DOHH2 (cell line): ENCODE measurements around the gene CFAP58.

ENCODE experiments used
- H3F3A ChIP-seq: fragments of 200-600 bp; sonication (generic), shearing (Covaris generic); 2 replicates; pipeline ENCODE4 v1.6.0; 2016; ENCODE audit warnings: antibody characterized with exemption, mild to moderate bottlenecking; ENCODE audit not compliant: control insufficient read depth, insufficient read depth
- H3K27ac ChIP-seq: fragments of 200-600 bp; sonication (generic); 2 replicates; pipeline ENCODE4 v1.5.1; 2014; ENCODE audit warnings: low read depth, mild to moderate bottlenecking, low read length, moderate library complexity
- H3K27me3 ChIP-seq: fragments of 200-600 bp; sonication (generic); 2 replicates; pipeline ENCODE4 v1.6.1; 2014; ENCODE audit warnings: mild to moderate bottlenecking, low read length, mixed read lengths; ENCODE audit not compliant: control insufficient read depth
- H3K36me3 ChIP-seq: fragments of 200-600 bp; sonication (generic); 2 replicates; pipeline ENCODE4 v1.6.1; 2014; ENCODE audit warnings: mild to moderate bottlenecking, low read length, moderate library complexity, mixed read lengths; ENCODE audit not compliant: control insufficient read depth
- H3K4me1 ChIP-seq: fragments of 200-600 bp; sonication (generic); 2 replicates; pipeline ENCODE4 v1.6.1; 2014; ENCODE audit warnings: mild to moderate bottlenecking, low read length, mixed read lengths; ENCODE audit not compliant: control insufficient read depth
- H3K4me2 ChIP-seq: fragments of 200-600 bp; sonication (generic); 2 replicates; pipeline ENCODE4 v1.6.0; 2014; ENCODE audit warnings: mild to moderate bottlenecking, low read length, moderate library complexity
- H3K4me3 ChIP-seq: fragments of 200-600 bp; sonication (generic); 2 replicates; pipeline ENCODE4 v1.5.1; 2014; ENCODE audit warnings: mild to moderate bottlenecking, low read length, mixed read lengths
- H3K79me2 ChIP-seq: fragments of 200-600 bp; sonication (generic); 2 replicates; pipeline ENCODE4 v1.6.1; 2014; ENCODE audit warnings: mild to moderate bottlenecking, low read length, mixed read lengths; ENCODE audit not compliant: control insufficient read depth
- H3K9me2 ChIP-seq: fragments of 200-600 bp; sonication (generic); replicated peaks from 2 replicates; pipeline ENCODE4 v1.6.1; 2014; ENCODE audit warnings: mild to moderate bottlenecking, low read length, mixed read lengths; ENCODE audit not compliant: control insufficient read depth
- H3K9me3 ChIP-seq: fragments of 200-600 bp; sonication (generic); 2 replicates; pipeline ENCODE4 v1.6.1; 2014; ENCODE audit warnings: antibody characterized with exemption, low read length, mixed read lengths; ENCODE audit not compliant: control insufficient read depth, insufficient read depth
- H4K20me1 ChIP-seq: fragments of 200-600 bp; sonication (generic); 2 replicates; pipeline ENCODE4 v1.6.0; 2014; ENCODE audit warnings: low read depth, mild to moderate bottlenecking, antibody characterized with exemption, low read length, moderate library complexity; ENCODE audit not compliant: control insufficient read depth, insufficient read depth
- EZH2phosphoT487 ChIP-seq: fragments of 200-600 bp; sonication (generic); IDR thresholded peaks from 2 replicates; pipeline ENCODE4 v1.6.1; 2017; ENCODE audit warnings: borderline replicate concordance, mild to moderate bottlenecking, antibody characterized with exemption, low read length, moderate library complexity, mixed read lengths
- TF ChIP-seq, protein P1 (sequence below): fragments of 200-600 bp; sonication (generic); IDR thresholded peaks from one replicate; pipeline ENCODE4 v1.5.1; 2014; ENCODE audit warnings: antibody characterized with exemption, mild to moderate bottlenecking, low read depth, low read length; ENCODE audit not compliant: poor library complexity, severe bottlenecking

The CFAP58 gene

DNA sequence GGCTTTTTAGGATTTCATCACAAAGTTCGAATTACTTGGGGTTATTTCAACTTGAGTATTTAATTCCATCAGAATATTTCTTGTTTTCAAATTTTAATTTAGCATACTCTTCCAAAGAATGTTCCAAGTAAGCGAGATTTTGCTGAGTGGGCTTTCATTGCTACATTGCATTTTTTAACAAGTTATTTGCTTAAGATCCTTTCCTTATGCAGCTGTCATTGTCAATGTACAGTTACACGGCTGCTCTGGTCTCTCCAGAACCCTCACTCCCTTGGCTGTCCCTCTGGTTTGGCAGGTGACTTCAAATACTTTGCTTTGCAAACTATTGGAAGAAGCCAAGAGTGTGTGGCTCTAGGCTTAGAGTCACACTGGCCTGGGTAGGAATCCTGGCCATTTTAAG, 80.0 kb downstream of the CFAP58 start:
- Histone ChIP-seq H3K9me2 (no peaks in the 10 kb centered on the region), H3K9me3 (no peaks in the 10 kb centered on the region), H3K36me3 (no peaks in the 10 kb centered on the region), H3K27me3 (peaks cover 3% of the 10 kb centered on the region; the same call in 1 of the 2 replicates), H3K4me3 (no peak overlapping the region), H3K4me2 (no peak overlapping the region), H3K27ac (no peak overlapping the region), H4K20me1 (no peaks in the 10 kb centered on the region), H3K4me1 (no peaks in the 10 kb centered on the region), H3F3A (no peaks in the 10 kb centered on the region), H3K79me2 (no peaks in the 10 kb centered on the region)
- TF ChIP-seq EZH2phosphoT487: no peak
- TF ChIP-seq, protein P1, sequence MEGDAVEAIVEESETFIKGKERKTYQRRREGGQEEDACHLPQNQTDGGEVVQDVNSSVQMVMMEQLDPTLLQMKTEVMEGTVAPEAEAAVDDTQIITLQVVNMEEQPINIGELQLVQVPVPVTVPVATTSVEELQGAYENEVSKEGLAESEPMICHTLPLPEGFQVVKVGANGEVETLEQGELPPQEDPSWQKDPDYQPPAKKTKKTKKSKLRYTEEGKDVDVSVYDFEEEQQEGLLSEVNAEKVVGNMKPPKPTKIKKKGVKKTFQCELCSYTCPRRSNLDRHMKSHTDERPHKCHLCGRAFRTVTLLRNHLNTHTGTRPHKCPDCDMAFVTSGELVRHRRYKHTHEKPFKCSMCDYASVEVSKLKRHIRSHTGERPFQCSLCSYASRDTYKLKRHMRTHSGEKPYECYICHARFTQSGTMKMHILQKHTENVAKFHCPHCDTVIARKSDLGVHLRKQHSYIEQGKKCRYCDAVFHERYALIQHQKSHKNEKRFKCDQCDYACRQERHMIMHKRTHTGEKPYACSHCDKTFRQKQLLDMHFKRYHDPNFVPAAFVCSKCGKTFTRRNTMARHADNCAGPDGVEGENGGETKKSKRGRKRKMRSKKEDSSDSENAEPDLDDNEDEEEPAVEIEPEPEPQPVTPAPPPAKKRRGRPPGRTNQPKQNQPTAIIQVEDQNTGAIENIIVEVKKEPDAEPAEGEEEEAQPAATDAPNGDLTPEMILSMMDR: no peak

DNA sequence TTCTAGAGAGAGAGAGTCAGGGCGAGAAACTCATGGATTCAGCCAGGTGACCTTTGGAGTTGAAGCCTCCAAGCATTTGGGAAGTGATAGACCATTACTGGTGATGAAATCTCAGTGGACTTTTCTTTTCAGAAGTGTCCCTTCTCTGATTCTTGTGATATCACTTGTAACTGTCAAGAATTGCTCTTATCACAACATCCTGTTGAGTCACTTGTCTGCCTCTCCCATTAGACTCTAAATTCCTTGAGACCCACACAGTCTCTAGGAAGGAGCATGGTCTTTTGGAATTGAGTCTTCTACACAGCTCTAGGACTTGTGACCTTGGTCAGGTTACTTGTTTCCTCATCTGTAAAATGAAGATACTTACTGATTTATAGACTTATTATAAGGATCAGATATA, 81.0 kb downstream of the CFAP58 start:
- no peak overlapping the region for H3K4me3 ChIP-seq
- no peaks in the 10 kb centered on the region for H3K9me3 ChIP-seq
- peaks cover 3% of the 10 kb centered on the region; the same call in 1 of the 2 replicates for H3K27me3 ChIP-seq
- no peaks in the 10 kb centered on the region for H3K9me2 ChIP-seq
- no peaks in the 10 kb centered on the region for H3K79me2 ChIP-seq
- no peaks in the 10 kb centered on the region for H3F3A ChIP-seq
- H3K4me1 ChIP-seq: no peaks in the 10 kb centered on the region
- H4K20me1 ChIP-seq: no peaks in the 10 kb centered on the region
- no peaks in the 10 kb centered on the region for H3K36me3 ChIP-seq
- H3K4me2 ChIP-seq: no peak overlapping the region
- TF ChIP-seq, protein P1: no peak
- TF ChIP-seq EZH2phosphoT487: no peak
- H3K27ac ChIP-seq: no peak overlapping the region

DNA sequence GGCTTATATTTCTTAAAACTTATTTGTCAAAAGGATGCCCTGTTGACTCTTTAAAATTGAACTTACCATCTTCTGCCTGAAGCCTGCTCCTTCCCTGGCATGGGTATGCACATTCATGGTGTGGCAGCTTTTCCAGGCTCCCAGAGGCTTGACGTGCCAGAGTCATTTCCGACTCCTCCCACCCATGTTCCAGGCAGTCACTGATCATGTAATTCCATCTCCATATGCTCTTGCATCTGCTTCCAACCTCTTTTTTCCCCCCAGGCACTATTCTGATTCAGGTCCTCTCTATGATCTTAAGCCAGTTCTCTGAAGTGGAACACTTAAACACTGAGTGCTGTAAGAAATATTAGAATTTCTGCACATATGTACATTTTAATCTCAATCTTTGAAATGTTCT, 82.2 kb downstream of the CFAP58 start:
- TF ChIP-seq EZH2phosphoT487: no peak
- TF ChIP-seq, protein P1: no peak
- no peak overlapping the region for H3K4me3 ChIP-seq
- no peaks in the 10 kb centered on the region for H3F3A ChIP-seq
- no peaks in the 10 kb centered on the region for H3K9me3 ChIP-seq
- no peak overlapping the region for H3K27ac ChIP-seq
- H3K79me2 ChIP-seq: no peaks in the 10 kb centered on the region
- no peak overlapping the region for H3K4me2 ChIP-seq
- H3K4me1 ChIP-seq: no peaks in the 10 kb centered on the region
- no peaks in the 10 kb centered on the region for H3K36me3 ChIP-seq
- no peaks in the 10 kb centered on the region for H4K20me1 ChIP-seq
- no peaks in the 10 kb centered on the region for H3K9me2 ChIP-seq
- H3K27me3 ChIP-seq: peaks cover 3% of the 10 kb centered on the region; the same call in 1 of the 2 replicates
